ENCODE results near the gene SLC25A38. TPM values are rescaled to one million over a fixed set of nuclear protein-coding genes. Genes with fewer than 3 reads are reported as not detected.

SLC25A38 gene
- total and polyA plus RNA-seq, 9 of the 15 experiments (the other 6 are each of a cell fraction or from before 2014, with no cell fraction given) = 13.5 to 51.1 (median 30.6) TPM

GRCh38 chr3:39388741-39389248, 5.6 kb downstream of the SLC25A38 start (continued):
- TF ChIP-seq NR2C2 (CRISPR knock-in tag; IDR thresholded peaks at IDR 0.05) = no peak
- no peak for TF ChIP-seq NR2C2 (tag; IDR thresholded peaks at IDR 0.05)
- no peak for TF ChIP-seq RBM14 (IDR thresholded peaks at IDR 0.05; ENCODE audit: borderline replicate concordance, insufficient read depth, low read depth, low read length)
- TF ChIP-seq CEBPB (tag; IDR thresholded peaks at IDR 0.05) = no peak

GRCh38 chr3:39390181-39390580, 7.0 kb downstream of the SLC25A38 start:
- FAIRE-seq (no peak), ATAC-seq (no peak), DNase-seq (ENCODE audit: extremely low read depth in 1 of 4, low spot score in 3 of 4) (no peak)
- POLR2A ChIA-PET = interaction anchor here (1.3 to 1.7 kb wide), 2 partner anchors 8 to 16 kb away, joined by 5 to 6 read pairs; partner anchors contain the start of gene RPSA
- Histone ChIP-seq H3K9me1 (ENCODE audit: control insufficient read depth, insufficient read depth, low read length) (peaks cover 14% of the 10 kb centered on the region), H3K4me1 (replicated peaks in 1 of 2; ENCODE audit: control insufficient read depth in 2 of 2, insufficient read depth in 2 of 2, low read length in 2 of 2) (peaks cover 30 to 43% of the 10 kb centered on the region in 2 experiments), H4K20me1 (replicated peaks; ENCODE audit: control insufficient read depth, insufficient read depth, low read length) (peaks cover 26% of the 10 kb centered on the region), H3K27ac (ENCODE audit: extremely low read depth, low read depth, low read length) (no peak overlapping the region), H3K36me3 (ENCODE audit: control insufficient read depth, insufficient read depth, low read length) (peaks cover 71% of the 10 kb centered on the region), H3K9me3 (replicated peaks; ENCODE audit: control insufficient read depth, insufficient read depth, low read depth, low read length) (no peaks in the 10 kb centered on the region), H3K4me2 (ENCODE audit: insufficient read depth, low read length) (no peak overlapping the region), H3K9ac (ENCODE audit: insufficient read depth in 1 of 2, low read depth in 2 of 2, low read length in 2 of 2) (no peak overlapping the region), H3K4me3 (no peak overlapping the region), H3K79me2 (ENCODE audit: control insufficient read depth, insufficient read depth, low read length) (peaks cover 54% of the 10 kb centered on the region), H3K27me3 (ENCODE audit: control insufficient read depth in 2 of 2, insufficient read depth in 2 of 2, low read length in 2 of 2) (no peaks in the 10 kb centered on the region), H2AFZ (ENCODE audit: low read depth, low read length) (no peak overlapping the region)
- CTCF ChIA-PET (ENCODE audit: low intra/inter-chr PET ratio) = no interaction called here
- in situ Hi-C loops (cut with MboI) (no loop called here), intact Hi-C loops (cut with micrococcal nuclease) (no loop called here)
- 93% methylated on average over 4 of the region's 4 CpGs for WGBS (ENCODE audit: insufficient coverage, low coverage, missing lambda C conversion rate)
- no TSS peak for BruUV-seq (replicated peaks)
- TF ChIP-seq ZNF785 (CRISPR knock-in tag; IDR thresholded peaks at IDR 0.05) (no peak), SRSF7 (optimal IDR thresholded peaks at IDR 0.05; ENCODE audit: low read depth, low read length) (no peak), PURB (CRISPR knock-in tag; IDR thresholded peaks at IDR 0.05; ENCODE audit: low read depth) (no peak), ZNF12 (CRISPR knock-in tag; IDR thresholded peaks at IDR 0.05) (no peak), FOXJ2 (tag; IDR thresholded peaks at IDR 0.05) (no peak), E2F4 (CRISPR knock-in tag; IDR thresholded peaks at IDR 0.05; ENCODE audit: low read depth) (no peak), EP400 (IDR thresholded peaks at IDR 0.05) (no peak), SMAD1 (IDR thresholded peaks at IDR 0.05; ENCODE audit: low read depth, low read length, partially characterized antibody) (no peak), ZNF696 (CRISPR knock-in tag; conservative IDR thresholded peaks at IDR 0.05) (no peak), ZNF24 (IDR thresholded peaks at IDR 0.05) (no peak), HNRNPLL (IDR thresholded peaks at IDR 0.05; ENCODE audit: low read depth, low read length, poor library complexity, severe bottlenecking) (no peak), ZBED1 (IDR thresholded peaks at IDR 0.05) (no peak), MIER1 (IDR thresholded peaks at IDR 0.05; ENCODE audit: low read depth) (no peak), CEBPG (CRISPR knock-in tag; IDR thresholded peaks at IDR 0.05) (no peak), CEBPG (tag; conservative IDR thresholded peaks at IDR 0.05 in 1 of 2, IDR thresholded peaks at IDR 0.05 in 1 of 2) (no peak), ZC3H4 (CRISPR knock-in tag; IDR thresholded peaks at IDR 0.05; ENCODE audit: borderline replicate concordance) (no peak), ZBTB5 (IDR thresholded peaks at IDR 0.05) (no peak), NCOR1 (IDR thresholded peaks at IDR 0.05) (no peak)

Data from K562 (cell line).